Activated CD8-positive, alpha-beta T cell treated with anti-CD3 and anti-CD28 coated beads for 36 hours (primary cell): Measurements from ENCODE around the gene ITPRIP. TPM values are rescaled to one million over a fixed set of nuclear protein-coding genes. Genes with fewer than 3 reads are reported as not detected.

ENCODE experiments used
- ATAC-seq: fragments of 200-7000 bp; cut with Tn5 transposase; one replicate; pipeline ENCODE4 v1.10.0; 2021; ENCODE audit warnings: mild to moderate bottlenecking, moderate library complexity
- CTCF ChIA-PET: fragments of 350-600 bp; sonication (Branson Sonifier 250); formaldehyde crosslinking; loops from one replicate; lab custom pipeline; 2021; ENCODE audit warnings: antibody characterized with exemption; lab: Charles Lee
- POLR2A ChIA-PET: fragments of 350-600 bp; sonication (Branson Sonifier 250); formaldehyde crosslinking; loops from one replicate; lab custom pipeline; 2021; ENCODE audit warnings: antibody characterized with exemption; lab: Charles Lee
- DNase-seq: peaks from one replicate; pipeline ENCODE4 v3.0.0-alpha.2; 2020
- H3K27ac Mint-ChIP-seq: one replicate; pipeline ENCODE4 v1.8.0; 2021; ENCODE audit warnings: mild to moderate bottlenecking, mixed read lengths
- H3K27me3 Mint-ChIP-seq: one replicate; pipeline ENCODE4 v1.8.0; 2021; ENCODE audit warnings: mixed read lengths
- H3K36me3 Mint-ChIP-seq: one replicate; pipeline ENCODE4 v1.8.0; 2021; ENCODE audit warnings: low read depth, mixed read lengths
- H3K4me1 Mint-ChIP-seq: one replicate; pipeline ENCODE4 v1.8.0; 2021; ENCODE audit warnings: low read depth, mixed read lengths
- H3K4me3 Mint-ChIP-seq: one replicate; pipeline ENCODE4 v1.8.0; 2021; ENCODE audit warnings: mild to moderate bottlenecking, moderate library complexity, mixed read lengths
- H3K9me3 Mint-ChIP-seq: one replicate; pipeline ENCODE4 v1.8.0; 2021; ENCODE audit warnings: mixed read lengths
- intact Hi-C: fragments of 100-400 bp; cut with micrococcal nuclease; formaldehyde crosslinking; loops from one replicate; pipeline ENCODE4 v1.10.0; 2022
- total RNA-seq, 2 experiments: library from RNA; stranded (reverse); gene quantifications; one replicate each; pipeline ENCODE4 v1.2.3, GENCODE V29; 2021
- TF ChIP-seq, protein P1 (sequence below): fragments of 200-600 bp; IDR thresholded peaks from one replicate; pipeline ENCODE4 v1.8.0; 2022; ENCODE audit warnings: antibody characterized with exemption, mild to moderate bottlenecking

The ITPRIP gene
- total RNA-seq, 2 experiments from 2014 or later, result 18.3 to 18.9 TPM

DNA sequence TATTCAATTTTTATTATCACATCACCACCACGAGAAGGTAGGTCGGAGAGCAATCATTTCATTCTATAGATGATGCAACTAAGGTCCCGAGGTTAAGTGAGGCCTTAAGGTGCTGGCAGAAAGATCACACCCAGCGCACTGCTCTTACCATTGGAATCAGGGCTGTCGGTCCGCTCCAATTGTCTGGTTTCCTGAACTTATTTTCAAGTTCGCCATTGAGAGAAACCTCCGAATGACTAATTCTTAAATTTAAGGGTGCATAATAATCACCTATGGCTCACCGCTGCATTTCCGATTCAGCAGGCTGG, 69.9 kb downstream of the ITPRIP start:
- Mint-ChIP-seq H3K9me3 (no peaks in the 10 kb centered on the region), H3K27me3 (no peaks in the 10 kb centered on the region), H3K4me1 (peaks cover 46% of the 10 kb centered on the region), H3K4me3 (peak overlapping the region; percentile 93), H3K36me3 (peaks cover 54% of the 10 kb centered on the region), H3K27ac (peak overlapping the region; percentile 98)
- intact Hi-C loops, result loop anchor here (2.0 kb wide), 1 partner anchor 14 kb away; the partner anchor contains the start of gene GSTO1
- TF ChIP-seq, protein P1, sequence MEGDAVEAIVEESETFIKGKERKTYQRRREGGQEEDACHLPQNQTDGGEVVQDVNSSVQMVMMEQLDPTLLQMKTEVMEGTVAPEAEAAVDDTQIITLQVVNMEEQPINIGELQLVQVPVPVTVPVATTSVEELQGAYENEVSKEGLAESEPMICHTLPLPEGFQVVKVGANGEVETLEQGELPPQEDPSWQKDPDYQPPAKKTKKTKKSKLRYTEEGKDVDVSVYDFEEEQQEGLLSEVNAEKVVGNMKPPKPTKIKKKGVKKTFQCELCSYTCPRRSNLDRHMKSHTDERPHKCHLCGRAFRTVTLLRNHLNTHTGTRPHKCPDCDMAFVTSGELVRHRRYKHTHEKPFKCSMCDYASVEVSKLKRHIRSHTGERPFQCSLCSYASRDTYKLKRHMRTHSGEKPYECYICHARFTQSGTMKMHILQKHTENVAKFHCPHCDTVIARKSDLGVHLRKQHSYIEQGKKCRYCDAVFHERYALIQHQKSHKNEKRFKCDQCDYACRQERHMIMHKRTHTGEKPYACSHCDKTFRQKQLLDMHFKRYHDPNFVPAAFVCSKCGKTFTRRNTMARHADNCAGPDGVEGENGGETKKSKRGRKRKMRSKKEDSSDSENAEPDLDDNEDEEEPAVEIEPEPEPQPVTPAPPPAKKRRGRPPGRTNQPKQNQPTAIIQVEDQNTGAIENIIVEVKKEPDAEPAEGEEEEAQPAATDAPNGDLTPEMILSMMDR, result no peak
- CTCF ChIA-PET, result interaction anchor here (0.9 to 2.5 kb wide), 2 partner anchors 39 to 82 kb away, joined by 4 to 11 read pairs; no protein-coding TSS in a partner anchor
- DNase-seq (no peak), ATAC-seq (no peak)
- POLR2A ChIA-PET, result interaction anchor here (0.7 to 8.1 kb wide), 7 partner anchors 13 to 147 kb away, joined by 3 to 74 read pairs (median 4); partner anchors contain the start of genes CFAP58, GSTO1, ITPRIP and SFR1

DNA sequence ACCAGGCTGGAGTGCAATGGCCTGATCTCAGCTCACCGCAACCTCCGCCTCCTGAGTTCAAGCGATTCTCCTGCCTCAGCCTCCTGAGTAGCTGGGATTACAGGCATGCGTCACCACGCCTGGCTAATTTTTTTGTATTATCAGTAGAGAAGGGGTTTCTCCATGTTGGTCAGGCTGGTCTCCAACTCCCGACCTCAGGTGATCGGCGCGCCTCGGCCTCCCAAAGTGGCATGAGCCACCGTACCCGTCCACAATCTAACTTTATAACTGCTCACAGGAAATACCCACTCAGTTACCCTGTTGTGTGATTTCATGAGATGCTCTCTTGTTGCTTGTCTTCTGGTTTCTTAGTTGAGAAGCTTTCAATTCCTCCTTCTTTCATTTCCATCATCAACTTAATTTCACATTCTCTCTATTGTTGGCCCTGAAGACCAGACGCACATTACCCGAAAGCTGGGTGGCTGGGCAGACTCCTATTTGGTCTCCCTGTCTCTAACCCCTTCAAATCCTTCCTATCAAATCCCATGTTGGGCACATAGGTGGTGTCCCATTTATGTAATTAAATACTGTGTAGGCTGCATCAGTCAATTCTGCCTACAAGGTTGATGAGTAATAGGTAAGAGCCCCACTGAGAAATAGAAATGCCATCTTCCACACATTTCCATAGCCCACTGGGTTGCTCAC, 70.4 kb downstream of the ITPRIP start:
- ATAC-seq, result peak; percentile 25
- ChIA-PET CTCF (interaction anchor here (1.4 to 2.5 kb wide), 3 partner anchors 10 to 83 kb away, joined by 6 to 13 read pairs (median 11); partner anchors contain the start of gene GSTO1), POLR2A (interaction anchor here (0.7 to 8.1 kb wide), 7 partner anchors 12 to 147 kb away, joined by 3 to 74 read pairs (median 4); partner anchors contain the start of genes CFAP58, GSTO1 and SFR1)
- Mint-ChIP-seq H3K9me3 (no peaks in the 10 kb centered on the region), H3K27me3 (no peaks in the 10 kb centered on the region), H3K36me3 (peaks cover 55% of the 10 kb centered on the region), H3K27ac (peak overlapping the region; percentile 98), H3K4me3 (peak overlapping the region; percentile 93), H3K4me1 (peaks cover 48% of the 10 kb centered on the region)
- TF ChIP-seq, protein P1, result no peak
- intact Hi-C loops, result loop anchor here (2.0 kb wide), 1 partner anchor 13 kb away; the partner anchor contains the start of gene GSTO1
- peak; percentile 58 for DNase-seq

DNA sequence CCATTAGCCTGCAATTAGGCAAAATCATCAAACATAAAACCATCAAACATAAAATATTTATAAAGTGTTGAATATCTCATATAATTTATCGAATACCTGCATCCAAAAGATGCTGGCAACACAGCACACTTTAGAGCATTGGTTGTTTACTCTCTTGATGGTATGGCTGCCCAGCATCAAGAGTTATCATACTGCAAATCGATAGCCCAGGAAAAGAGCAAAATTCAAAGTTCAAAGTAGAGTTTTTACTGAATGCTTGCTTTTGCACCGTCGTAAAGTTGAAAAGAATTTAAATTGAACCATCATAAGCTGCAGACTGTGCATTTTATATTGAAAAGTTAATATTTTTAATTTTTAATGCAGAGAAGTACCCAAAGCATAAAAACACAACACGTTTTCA, 73.5 kb downstream of the ITPRIP start:
- H3K27ac Mint-ChIP-seq, result no peak overlapping the region
- intact Hi-C loops, result no loop called here
- H3K4me3 Mint-ChIP-seq, result no peak overlapping the region
- no peaks in the 10 kb centered on the region for H3K27me3 Mint-ChIP-seq
- peaks cover 84% of the 10 kb centered on the region for H3K36me3 Mint-ChIP-seq
- H3K9me3 Mint-ChIP-seq, result no peaks in the 10 kb centered on the region
- TF ChIP-seq, protein P1, result no peak
- CTCF ChIA-PET, result interaction anchor here (2.3 to 4.1 kb wide), 3 partner anchors 9 to 11 kb away, joined by 8 to 19 read pairs (median 19); partner anchors contain the start of gene GSTO1
- POLR2A ChIA-PET, result interaction anchor here (0.9 to 8.1 kb wide), 2 partner anchors 9 to 16 kb away, joined by 3 to 74 read pairs; partner anchors contain the start of gene GSTO1
- peaks cover 71% of the 10 kb centered on the region for H3K4me1 Mint-ChIP-seq
- ATAC-seq (no peak), DNase-seq (no peak)

DNA sequence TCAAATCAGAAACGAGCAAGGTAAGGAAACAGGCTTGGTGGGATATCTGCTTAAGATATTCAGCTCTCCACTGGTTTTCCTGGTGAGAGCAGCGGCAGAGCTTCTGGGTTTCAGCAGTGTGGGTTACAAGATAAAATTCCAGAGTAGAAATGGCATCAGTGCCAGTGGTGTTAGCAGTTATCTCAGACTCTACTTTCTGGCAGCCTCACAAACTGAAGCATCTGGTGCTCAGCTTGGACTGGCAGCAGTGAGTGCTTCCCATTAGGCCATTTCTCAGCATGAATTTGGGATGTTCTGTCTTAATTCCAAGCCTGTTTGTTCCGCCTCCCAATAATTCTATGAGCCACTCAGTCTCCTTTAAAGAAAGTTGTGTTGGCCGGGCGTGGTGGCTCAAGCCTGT, 76.2 kb downstream of the ITPRIP start:
- H3K4me1 Mint-ChIP-seq, result peaks cover 82% of the 10 kb centered on the region
- peak overlapping the region; percentile 94 for H3K27ac Mint-ChIP-seq
- intact Hi-C loops, result no loop called here
- H3K9me3 Mint-ChIP-seq, result no peaks in the 10 kb centered on the region
- ChIA-PET POLR2A (interaction anchor here (1.1 to 8.1 kb wide), 3 partner anchors 6 to 34 kb away, joined by 3 to 74 read pairs (median 3); partner anchors contain the start of gene GSTO1), CTCF (interaction anchor here (3.3 kb wide), 1 partner anchor 12 kb away, joined by 19 read pairs; no protein-coding TSS in a partner anchor)
- DNase-seq (no peak), ATAC-seq (no peak)
- TF ChIP-seq, protein P1, result no peak
- H3K4me3 Mint-ChIP-seq, result no peak overlapping the region
- no peaks in the 10 kb centered on the region for H3K27me3 Mint-ChIP-seq
- peaks cover 86% of the 10 kb centered on the region for H3K36me3 Mint-ChIP-seq
